Sigmoid colon (tissue), 7 donors: ENCODE data around the gene TMEM18. TPM values are rescaled to one million over a fixed set of nuclear protein-coding genes. Genes with fewer than 3 reads are reported as not detected.

Source experiments
- DNase-seq: peaks from one replicate; pipeline ENCODE4 v3.0.0-alpha.2; 2019
- H3K27ac ChIP-seq, 4 donors: fragments of 200-600 bp; sonication (generic); one replicate each; pipeline ENCODE4 v1.5.1; 2016 to 2019; ENCODE audit warnings: mild to moderate bottlenecking in 1 of 4
- H3K27me3 ChIP-seq, 3 donors: fragments of 200-600 bp; sonication (generic); one replicate each; pipeline ENCODE4 v1.5.1; 2019; ENCODE audit warnings: mild to moderate bottlenecking in 1 of 3
- H3K36me3 ChIP-seq, 4 donors: fragments of 200-600 bp; sonication (generic); one replicate each; pipeline ENCODE4 v1.5.1; 2016 to 2019
- H3K4me1 ChIP-seq, 4 donors: fragments of 200-600 bp; sonication (generic); one replicate each; pipeline ENCODE4 v1.5.1; 2017 to 2019
- H3K4me3 ChIP-seq, 4 donors: fragments of 200-600 bp; sonication (generic); one replicate each; pipeline ENCODE4 v1.5.1; 2017 to 2019; ENCODE audit warnings: mild to moderate bottlenecking in 2 of 4, moderate library complexity in 1 of 4
- H3K9me3 ChIP-seq, 4 donors: fragments of 200-600 bp in 3 of 4; sonication (generic) in 3 of 4; one replicate each; pipeline versions ENCODE4 v1.5.1 to v1.6.1; 2013 to 2019
- EP300 ChIP-seq, 4 donors: sonication (generic); formaldehyde crosslinking; IDR thresholded peaks; one replicate each; pipeline ENCODE4 v1.6.1; 2017; ENCODE audit warnings: antibody characterized with exemption in 4 of 4
- POLR2A ChIP-seq, 2 donors: fragments of 450-650 bp; IDR thresholded peaks; one replicate each; pipeline ENCODE4 v1.6.1; 2016; ENCODE audit warnings: antibody characterized with exemption in 2 of 2, mild to moderate bottlenecking in 2 of 2, moderate library complexity in 2 of 2
- POLR2AphosphoS5 ChIP-seq, 4 donors: sonication (generic); formaldehyde crosslinking; IDR thresholded peaks; one replicate each; pipeline ENCODE4 v1.6.1; 2017; ENCODE audit warnings: antibody characterized with exemption in 4 of 4
- WGBS, 2 donors: extraction: QIAGEN DNeasy Blood & Tissue Kit; methylation state at CpG; one replicate each; pipeline ENCODE4 v1.1.7; 2013; 5-methylcytosine and 5-hydroxymethylcytosine counted together
- intact Hi-C: fragments of 100-400 bp; cut with DNase I; formaldehyde crosslinking; loops from one replicate; pipeline ENCODE4 v1.15.1; 2023
- polyA plus RNA-seq, 3 donors: library from polyadenylated mRNA; stranded (reverse); fragments of 200-250 nt; gene quantifications; one replicate each; pipeline ENCODE4 v1.2.3, GENCODE V29; 2013
- total RNA-seq, 4 donors: library from RNA; depleted of rRNA; stranded (reverse); fragments of >200 nt; gene quantifications; one replicate each; pipeline ENCODE4 v1.1.0, GENCODE V29; 2016
- TF ChIP-seq, protein P1 (sequence below), 4 experiments: fragments of 450-650 bp in 3 of 4; fragments of 200-600 bp in 1 of 4; IDR thresholded peaks; one replicate each; pipeline ENCODE4 v1.5.1; 2016 to 2019; ENCODE audit warnings: antibody characterized with exemption in 4 of 4, mild to moderate bottlenecking in 3 of 4, moderate library complexity in 2 of 4
- donor health status: healthy with polysubstance abuse.
- donor health status: Bipolar disorder and iron deficiency.
- donor health status: healthy.

TMEM18 gene
- total and polyA plus RNA-seq, 7 donors, result 10.6 to 26.8 (median 22.7) TPM

DNA sequence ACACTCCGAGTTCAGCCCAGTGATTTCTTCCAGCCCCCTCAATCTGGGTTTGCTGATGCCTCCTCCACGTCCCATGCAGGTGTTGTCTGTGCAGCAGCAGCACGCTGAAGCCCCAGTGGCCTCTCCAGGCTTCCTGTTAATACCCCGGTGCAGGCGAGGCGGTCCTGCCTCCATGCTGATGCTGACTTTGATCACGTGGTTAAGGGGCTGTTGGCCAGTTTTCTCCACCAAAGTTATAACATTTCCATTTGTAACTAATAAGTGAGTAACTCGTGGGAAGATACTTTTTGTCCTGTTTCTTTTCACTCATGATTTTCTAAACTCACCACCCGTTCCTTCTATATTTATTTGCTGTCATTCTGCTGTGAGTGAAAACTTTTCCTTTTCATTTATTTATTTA is 42.5 kb upstream of the TMEM18 start:
- H3K27ac ChIP-seq, result no peak overlapping the region
- no peak for TF ChIP-seq POLR2A (IDR thresholded peaks at IDR 0.05)
- TF ChIP-seq EP300 (IDR thresholded peaks at IDR 0.05), result no peak
- no peak for TF ChIP-seq POLR2AphosphoS5 (IDR thresholded peaks at IDR 0.05)
- TF ChIP-seq, protein P1, sequence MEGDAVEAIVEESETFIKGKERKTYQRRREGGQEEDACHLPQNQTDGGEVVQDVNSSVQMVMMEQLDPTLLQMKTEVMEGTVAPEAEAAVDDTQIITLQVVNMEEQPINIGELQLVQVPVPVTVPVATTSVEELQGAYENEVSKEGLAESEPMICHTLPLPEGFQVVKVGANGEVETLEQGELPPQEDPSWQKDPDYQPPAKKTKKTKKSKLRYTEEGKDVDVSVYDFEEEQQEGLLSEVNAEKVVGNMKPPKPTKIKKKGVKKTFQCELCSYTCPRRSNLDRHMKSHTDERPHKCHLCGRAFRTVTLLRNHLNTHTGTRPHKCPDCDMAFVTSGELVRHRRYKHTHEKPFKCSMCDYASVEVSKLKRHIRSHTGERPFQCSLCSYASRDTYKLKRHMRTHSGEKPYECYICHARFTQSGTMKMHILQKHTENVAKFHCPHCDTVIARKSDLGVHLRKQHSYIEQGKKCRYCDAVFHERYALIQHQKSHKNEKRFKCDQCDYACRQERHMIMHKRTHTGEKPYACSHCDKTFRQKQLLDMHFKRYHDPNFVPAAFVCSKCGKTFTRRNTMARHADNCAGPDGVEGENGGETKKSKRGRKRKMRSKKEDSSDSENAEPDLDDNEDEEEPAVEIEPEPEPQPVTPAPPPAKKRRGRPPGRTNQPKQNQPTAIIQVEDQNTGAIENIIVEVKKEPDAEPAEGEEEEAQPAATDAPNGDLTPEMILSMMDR (IDR thresholded peaks at IDR 0.05), result no peak
- intact Hi-C loops, result no loop called here
- no peaks in the 10 kb centered on the region for H3K36me3 ChIP-seq
- H3K4me3 ChIP-seq, result no peak overlapping the region
- H3K27me3 ChIP-seq, result no peaks in the 10 kb centered on the region
- no peak for DNase-seq
- 63 to 69% methylated on average over 9 of the region's 9 CpGs for WGBS, 2 donors
- H3K9me3 ChIP-seq, result no peaks in the 10 kb centered on the region
- H3K4me1 ChIP-seq, result no peaks in the 10 kb centered on the region

GRCh38 chr2:719191-719590 is 42.0 kb upstream of the TMEM18 start:
- Histone ChIP-seq H3K4me3 (no peak overlapping the region), H3K4me1 (no peaks in the 10 kb centered on the region), H3K27ac (no peak overlapping the region), H3K27me3 (no peaks in the 10 kb centered on the region), H3K36me3 (no peaks in the 10 kb centered on the region), H3K9me3 (no peaks in the 10 kb centered on the region)
- no peak for TF ChIP-seq POLR2A (IDR thresholded peaks at IDR 0.05)
- no peak for DNase-seq
- intact Hi-C loops, result no loop called here

DNA sequence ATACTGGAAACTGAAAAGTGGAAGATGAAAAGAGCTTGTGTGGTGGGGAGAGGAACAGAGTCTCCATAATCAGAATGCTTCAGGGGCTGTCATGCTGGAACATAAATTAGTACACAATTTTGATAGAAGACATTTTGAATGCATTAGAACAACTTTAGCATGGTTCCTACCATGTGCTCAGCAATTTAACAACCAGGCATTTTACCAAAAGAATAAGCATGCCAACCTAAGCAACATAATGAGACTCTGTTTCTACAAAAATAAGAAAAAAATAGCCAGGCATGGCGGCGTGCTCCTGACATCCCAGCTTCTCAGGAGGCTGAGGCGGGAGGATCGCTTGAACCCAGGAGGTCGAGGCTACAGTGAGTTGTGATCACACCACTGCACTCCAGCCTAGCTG is 40.5 kb upstream of the TMEM18 start:
- H3K4me1 ChIP-seq, result no peaks in the 10 kb centered on the region
- no peak overlapping the region for H3K4me3 ChIP-seq
- no peak for DNase-seq
- 90 to 91% methylated on average over 5 of the region's 5 CpGs for WGBS, 2 donors
- no peaks in the 10 kb centered on the region for H3K27me3 ChIP-seq
- intact Hi-C loops, result no loop called here
- no peak overlapping the region for H3K27ac ChIP-seq
- no peaks in the 10 kb centered on the region for H3K9me3 ChIP-seq
- H3K36me3 ChIP-seq, result no peaks in the 10 kb centered on the region
- TF ChIP-seq POLR2AphosphoS5 (IDR thresholded peaks at IDR 0.05) (no peak), EP300 (IDR thresholded peaks at IDR 0.05) (no peak), POLR2A (IDR thresholded peaks at IDR 0.05) (no peak)
- TF ChIP-seq, protein P1 (IDR thresholded peaks at IDR 0.05), result no peak

DNA sequence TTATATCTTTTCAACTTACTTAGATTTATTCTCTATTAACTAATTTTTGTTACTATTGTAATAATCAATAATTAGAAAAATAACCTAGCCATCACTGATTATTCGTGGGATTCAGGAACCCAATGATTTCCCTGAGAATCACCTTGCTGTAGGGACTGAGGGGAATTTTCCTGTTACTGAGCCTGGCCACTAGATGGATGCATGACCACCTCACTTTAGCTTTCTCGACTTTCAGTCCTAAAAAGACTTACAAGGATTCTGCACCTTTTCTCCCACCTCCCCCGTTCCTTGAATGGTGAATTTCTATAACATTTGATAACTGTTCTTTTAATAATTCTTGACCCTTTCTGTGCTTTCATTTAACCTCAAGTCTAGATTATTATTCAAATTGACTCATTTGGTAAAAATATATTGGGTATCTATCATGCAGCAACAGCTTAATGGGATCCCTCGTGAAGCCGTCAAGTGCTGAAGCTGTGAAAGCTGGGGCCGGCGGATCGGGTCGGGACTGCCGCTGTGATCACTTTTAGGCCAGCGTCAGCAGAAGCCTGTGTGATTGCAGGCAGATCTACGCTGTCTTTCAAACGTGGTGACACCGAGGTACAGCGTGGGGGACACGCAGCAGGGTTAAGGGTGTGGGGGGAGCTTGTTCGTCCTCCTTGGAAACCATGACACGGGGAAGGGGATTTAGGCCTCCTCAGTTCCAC is 38.8 kb upstream of the TMEM18 start:
- WGBS, 2 donors, result 66 to 79% methylated on average over 18 of the region's 18 CpGs
- intact Hi-C loops, result loop anchor here (2.0 kb wide), 1 partner anchor 835 kb away; no protein-coding TSS in a partner anchor
- no peak overlapping the region for H3K27ac ChIP-seq

GRCh38 chr2:715038-715437 is 37.8 kb upstream of the TMEM18 start:
- intact Hi-C loops, result loop anchor here (2.0 kb wide), 1 partner anchor 836 kb away; no protein-coding TSS in a partner anchor
- no peak overlapping the region for H3K27ac ChIP-seq
- no peaks in the 10 kb centered on the region for H3K36me3 ChIP-seq
- TF ChIP-seq POLR2A (IDR thresholded peaks at IDR 0.05) (no peak), POLR2AphosphoS5 (IDR thresholded peaks at IDR 0.05) (no peak), EP300 (IDR thresholded peaks at IDR 0.05) (no peak)
- TF ChIP-seq, protein P1 (IDR thresholded peaks at IDR 0.05), result no peak
- H3K27me3 ChIP-seq, result no peaks in the 10 kb centered on the region
- WGBS, 2 donors, result 53 to 72% methylated on average over 2 of the region's 2 CpGs
- DNase-seq, result no peak
- H3K4me3 ChIP-seq, result no peak overlapping the region
- H3K9me3 ChIP-seq, result no peaks in the 10 kb centered on the region
- no peaks in the 10 kb centered on the region for H3K4me1 ChIP-seq

More for the DNA sequence above, 38.8 kb upstream of the TMEM18 start:
- DNase-seq, result no peak
- Histone ChIP-seq H3K4me3 (no peak overlapping the region), H3K4me1 (no peaks in the 10 kb centered on the region), H3K9me3 (no peaks in the 10 kb centered on the region), H3K36me3 (no peaks in the 10 kb centered on the region), H3K27me3 (no peaks in the 10 kb centered on the region)
- TF ChIP-seq EP300 (IDR thresholded peaks at IDR 0.05), result no peak
- no peak for TF ChIP-seq POLR2A (IDR thresholded peaks at IDR 0.05)
